ENCODE results near the gene CYB5RL. TPM values are rescaled to one million over a fixed set of nuclear protein-coding genes. Genes with fewer than 3 reads are reported as not detected.

Gene CYB5RL
- total RNA-seq, 1 experiment from 2014 or later: 13.1 TPM

DNA sequence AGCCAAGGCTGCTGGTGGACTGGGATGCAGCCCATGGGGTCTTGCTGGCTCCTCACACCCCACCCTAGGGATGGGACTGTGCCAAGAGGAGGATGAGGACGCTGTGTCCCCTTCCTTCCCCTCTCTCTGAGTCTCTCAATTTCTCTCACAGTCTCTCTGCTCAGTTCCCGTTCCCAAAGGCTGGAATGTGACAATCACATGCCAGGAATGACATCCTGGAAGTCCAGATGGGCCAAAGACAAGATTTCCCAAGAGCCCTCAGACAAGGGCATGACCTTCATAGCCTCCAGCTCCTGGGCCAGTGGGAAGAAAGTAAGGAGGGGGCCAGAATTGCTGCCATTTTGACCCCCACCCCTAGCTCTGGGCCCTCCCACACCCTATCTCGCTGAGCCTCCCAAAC lies 39.5 kb downstream of the CYB5RL start:
- DNase-seq (ENCODE audit: low spot score) (no peak), ATAC-seq (no peak)
- no peaks in the 10 kb centered on the region for H3K9me3 Mint-ChIP-seq
- ChIA-PET CTCF (no interaction called here), POLR2A (no interaction called here)
- no peak overlapping the region for H3K4me3 Mint-ChIP-seq
- no peaks in the 10 kb centered on the region for H3K36me3 Mint-ChIP-seq
- no peak for TF ChIP-seq TP53 (CRISPR knock-in tag; IDR thresholded peaks at IDR 0.05)
- TF ChIP-seq RORB (CRISPR knock-in tag; IDR thresholded peaks at IDR 0.05): no peak
- no peak for TF ChIP-seq ERG (CRISPR knock-in tag; IDR thresholded peaks at IDR 0.05)
- no peak for TF ChIP-seq TEAD1 (CRISPR knock-in tag; IDR thresholded peaks at IDR 0.05)
- TF ChIP-seq, protein P1, sequence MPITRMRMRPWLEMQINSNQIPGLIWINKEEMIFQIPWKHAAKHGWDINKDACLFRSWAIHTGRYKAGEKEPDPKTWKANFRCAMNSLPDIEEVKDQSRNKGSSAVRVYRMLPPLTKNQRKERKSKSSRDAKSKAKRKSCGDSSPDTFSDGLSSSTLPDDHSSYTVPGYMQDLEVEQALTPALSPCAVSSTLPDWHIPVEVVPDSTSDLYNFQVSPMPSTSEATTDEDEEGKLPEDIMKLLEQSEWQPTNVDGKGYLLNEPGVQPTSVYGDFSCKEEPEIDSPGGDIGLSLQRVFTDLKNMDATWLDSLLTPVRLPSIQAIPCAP (CRISPR knock-in tag; IDR thresholded peaks at IDR 0.05): no peak
- TF ChIP-seq CBFB (CRISPR knock-in tag; IDR thresholded peaks at IDR 0.05; ENCODE audit: low read depth): no peak
- H3K27me3 Mint-ChIP-seq (ENCODE audit: low read depth): no peaks in the 10 kb centered on the region; the same call in 1 of the 2 replicates
- no peak overlapping the region for H3K27ac Mint-ChIP-seq
- no peaks in the 10 kb centered on the region for H3K4me1 Mint-ChIP-seq

DNA sequence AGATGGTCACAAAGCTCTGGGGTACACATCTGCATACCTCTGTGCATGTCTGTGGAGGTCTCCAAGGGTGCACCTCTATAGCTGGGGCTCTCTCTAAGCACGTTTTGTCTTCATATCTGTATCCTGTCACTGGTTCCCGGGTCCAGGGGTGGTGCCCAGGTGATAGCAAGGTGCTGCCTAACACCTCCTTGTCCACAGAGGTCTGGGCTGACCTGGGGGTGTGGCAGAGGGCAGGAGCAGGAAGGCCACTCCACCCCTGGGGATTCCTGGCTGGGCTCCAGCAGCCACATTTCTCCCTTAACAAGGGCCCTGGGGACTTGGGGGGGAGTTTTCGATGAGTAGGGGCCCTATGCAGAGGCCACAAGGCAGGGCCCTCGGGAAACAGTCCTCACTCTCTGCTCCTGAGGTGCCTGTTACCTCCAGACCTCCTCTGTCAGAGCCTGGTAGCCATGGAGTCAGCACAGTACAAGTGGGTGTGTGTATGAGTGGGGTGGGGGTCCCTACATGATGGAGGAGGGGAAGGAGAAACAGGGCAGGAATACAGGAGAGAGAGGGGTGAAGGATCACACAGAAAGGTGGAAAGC lies 40.0 kb downstream of the CYB5RL start:
- ChIA-PET CTCF (no interaction called here), POLR2A (no interaction called here)
- no peak for DNase-seq (ENCODE audit: low spot score)
- Mint-ChIP-seq H3K27me3 (ENCODE audit: low read depth) (no peaks in the 10 kb centered on the region; the same call in 1 of the 2 replicates), H3K4me3 (no peak overlapping the region), H3K27ac (no peak overlapping the region), H3K36me3 (no peaks in the 10 kb centered on the region), H3K9me3 (no peaks in the 10 kb centered on the region), H3K4me1 (no peaks in the 10 kb centered on the region)
- no peak for ATAC-seq
- TF ChIP-seq SMAD3 (CRISPR knock-in tag; IDR thresholded peaks at IDR 0.05; ENCODE audit: borderline replicate concordance) (no peak), ATF1 (CRISPR knock-in tag; IDR thresholded peaks at IDR 0.05) (no peak), GTF2I (CRISPR knock-in tag; conservative IDR thresholded peaks at IDR 0.05) (no peak), SOX15 (CRISPR knock-in tag; IDR thresholded peaks at IDR 0.05) (no peak), NFE2L1 (CRISPR knock-in tag; IDR thresholded peaks at IDR 0.05) (no peak), PRRX2 (CRISPR knock-in tag; IDR thresholded peaks at IDR 0.05) (no peak), ZNF416 (CRISPR knock-in tag; IDR thresholded peaks at IDR 0.05) (no peak), GABPB1 (CRISPR knock-in tag; IDR thresholded peaks at IDR 0.05) (no peak), ZNF396 (CRISPR knock-in tag; IDR thresholded peaks at IDR 0.05; ENCODE audit: borderline replicate concordance) (no peak), HMGA2 (CRISPR knock-in tag; IDR thresholded peaks at IDR 0.05) (no peak), ZBTB43 (CRISPR knock-in tag; IDR thresholded peaks at IDR 0.05) (no peak)
- TF ChIP-seq, protein P2, sequence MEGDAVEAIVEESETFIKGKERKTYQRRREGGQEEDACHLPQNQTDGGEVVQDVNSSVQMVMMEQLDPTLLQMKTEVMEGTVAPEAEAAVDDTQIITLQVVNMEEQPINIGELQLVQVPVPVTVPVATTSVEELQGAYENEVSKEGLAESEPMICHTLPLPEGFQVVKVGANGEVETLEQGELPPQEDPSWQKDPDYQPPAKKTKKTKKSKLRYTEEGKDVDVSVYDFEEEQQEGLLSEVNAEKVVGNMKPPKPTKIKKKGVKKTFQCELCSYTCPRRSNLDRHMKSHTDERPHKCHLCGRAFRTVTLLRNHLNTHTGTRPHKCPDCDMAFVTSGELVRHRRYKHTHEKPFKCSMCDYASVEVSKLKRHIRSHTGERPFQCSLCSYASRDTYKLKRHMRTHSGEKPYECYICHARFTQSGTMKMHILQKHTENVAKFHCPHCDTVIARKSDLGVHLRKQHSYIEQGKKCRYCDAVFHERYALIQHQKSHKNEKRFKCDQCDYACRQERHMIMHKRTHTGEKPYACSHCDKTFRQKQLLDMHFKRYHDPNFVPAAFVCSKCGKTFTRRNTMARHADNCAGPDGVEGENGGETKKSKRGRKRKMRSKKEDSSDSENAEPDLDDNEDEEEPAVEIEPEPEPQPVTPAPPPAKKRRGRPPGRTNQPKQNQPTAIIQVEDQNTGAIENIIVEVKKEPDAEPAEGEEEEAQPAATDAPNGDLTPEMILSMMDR (IDR thresholded peaks at IDR 0.05): no peak
- TF ChIP-seq, protein P3, sequence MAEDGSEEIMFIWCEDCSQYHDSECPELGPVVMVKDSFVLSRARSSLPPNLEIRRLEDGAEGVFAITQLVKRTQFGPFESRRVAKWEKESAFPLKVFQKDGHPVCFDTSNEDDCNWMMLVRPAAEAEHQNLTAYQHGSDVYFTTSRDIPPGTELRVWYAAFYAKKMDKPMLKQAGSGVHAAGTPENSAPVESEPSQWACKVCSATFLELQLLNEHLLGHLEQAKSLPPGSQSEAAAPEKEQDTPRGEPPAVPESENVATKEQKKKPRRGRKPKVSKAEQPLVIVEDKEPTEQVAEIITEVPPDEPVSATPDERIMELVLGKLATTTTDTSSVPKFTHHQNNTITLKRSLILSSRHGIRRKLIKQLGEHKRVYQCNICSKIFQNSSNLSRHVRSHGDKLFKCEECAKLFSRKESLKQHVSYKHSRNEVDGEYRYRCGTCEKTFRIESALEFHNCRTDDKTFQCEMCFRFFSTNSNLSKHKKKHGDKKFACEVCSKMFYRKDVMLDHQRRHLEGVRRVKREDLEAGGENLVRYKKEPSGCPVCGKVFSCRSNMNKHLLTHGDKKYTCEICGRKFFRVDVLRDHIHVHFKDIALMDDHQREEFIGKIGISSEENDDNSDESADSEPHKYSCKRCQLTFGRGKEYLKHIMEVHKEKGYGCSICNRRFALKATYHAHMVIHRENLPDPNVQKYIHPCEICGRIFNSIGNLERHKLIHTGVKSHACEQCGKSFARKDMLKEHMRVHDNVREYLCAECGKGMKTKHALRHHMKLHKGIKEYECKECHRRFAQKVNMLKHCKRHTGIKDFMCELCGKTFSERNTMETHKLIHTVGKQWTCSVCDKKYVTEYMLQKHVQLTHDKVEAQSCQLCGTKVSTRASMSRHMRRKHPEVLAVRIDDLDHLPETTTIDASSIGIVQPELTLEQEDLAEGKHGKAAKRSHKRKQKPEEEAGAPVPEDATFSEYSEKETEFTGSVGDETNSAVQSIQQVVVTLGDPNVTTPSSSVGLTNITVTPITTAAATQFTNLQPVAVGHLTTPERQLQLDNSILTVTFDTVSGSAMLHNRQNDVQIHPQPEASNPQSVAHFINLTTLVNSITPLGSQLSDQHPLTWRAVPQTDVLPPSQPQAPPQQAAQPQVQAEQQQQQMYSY (CRISPR knock-in tag; IDR thresholded peaks at IDR 0.05): no peak
- TF ChIP-seq, protein P4, sequence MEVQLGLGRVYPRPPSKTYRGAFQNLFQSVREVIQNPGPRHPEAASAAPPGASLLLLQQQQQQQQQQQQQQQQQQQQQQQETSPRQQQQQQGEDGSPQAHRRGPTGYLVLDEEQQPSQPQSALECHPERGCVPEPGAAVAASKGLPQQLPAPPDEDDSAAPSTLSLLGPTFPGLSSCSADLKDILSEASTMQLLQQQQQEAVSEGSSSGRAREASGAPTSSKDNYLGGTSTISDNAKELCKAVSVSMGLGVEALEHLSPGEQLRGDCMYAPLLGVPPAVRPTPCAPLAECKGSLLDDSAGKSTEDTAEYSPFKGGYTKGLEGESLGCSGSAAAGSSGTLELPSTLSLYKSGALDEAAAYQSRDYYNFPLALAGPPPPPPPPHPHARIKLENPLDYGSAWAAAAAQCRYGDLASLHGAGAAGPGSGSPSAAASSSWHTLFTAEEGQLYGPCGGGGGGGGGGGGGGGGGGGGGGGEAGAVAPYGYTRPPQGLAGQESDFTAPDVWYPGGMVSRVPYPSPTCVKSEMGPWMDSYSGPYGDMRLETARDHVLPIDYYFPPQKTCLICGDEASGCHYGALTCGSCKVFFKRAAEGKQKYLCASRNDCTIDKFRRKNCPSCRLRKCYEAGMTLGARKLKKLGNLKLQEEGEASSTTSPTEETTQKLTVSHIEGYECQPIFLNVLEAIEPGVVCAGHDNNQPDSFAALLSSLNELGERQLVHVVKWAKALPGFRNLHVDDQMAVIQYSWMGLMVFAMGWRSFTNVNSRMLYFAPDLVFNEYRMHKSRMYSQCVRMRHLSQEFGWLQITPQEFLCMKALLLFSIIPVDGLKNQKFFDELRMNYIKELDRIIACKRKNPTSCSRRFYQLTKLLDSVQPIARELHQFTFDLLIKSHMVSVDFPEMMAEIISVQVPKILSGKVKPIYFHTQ (CRISPR knock-in tag; IDR thresholded peaks at IDR 0.05): no peak

All from WTC11 (cell line).